CD1c-positive myeloid dendritic cell (primary cell): ENCODE results near the gene MLYCD.
A peak's percentile ranks its signal among the peaks of the same experiment; 100 is the strongest.

Experiments
- DNase-seq: peaks from one replicate; pipeline ENCODE4 v3.0.0-alpha.2; 2016; ENCODE audit errors: extremely low spot score

MLYCD gene

GRCh38 chr16:83898463-83899271 is at the start of gene MLYCD:
Gene MLYCD, plus strand, starts transcription at chr16:83899115. Its CDS starts 30 bp downstream, at chr16:83899145.
- peak; percentile 92 for DNase-seq

- DNase-seq = no peak
Observed at GRCh38 chr16:83849421-83849820, 49.5 kb upstream of the MLYCD start.

- DNase-seq = no peak
Observed at GRCh38 chr16:83850947-83851346, 48.0 kb upstream of the MLYCD start.

- no peak for DNase-seq
Observed at GRCh38 chr16:83851473-83851872, 47.4 kb upstream of the MLYCD start.

GRCh38 chr16:83852774-83853173 is 46.1 kb upstream of the MLYCD start:
- DNase-seq = no peak

GRCh38 chr16:83853834-83854233 is 45.1 kb upstream of the MLYCD start:
- DNase-seq = no peak

GRCh38 chr16:83854420-83854819 is 44.5 kb upstream of the MLYCD start:
- no peak for DNase-seq

GRCh38 chr16:83856792-83857191 is 42.1 kb upstream of the MLYCD start:
- no peak for DNase-seq

GRCh38 chr16:83859265-83859664 is 39.6 kb upstream of the MLYCD start:
- DNase-seq = no peak

- no peak for DNase-seq
Observed at GRCh38 chr16:83862661-83863060, 36.3 kb upstream of the MLYCD start.

GRCh38 chr16:83863682-83864081 is 35.2 kb upstream of the MLYCD start:
- DNase-seq = no peak

- DNase-seq = no peak
Observed at GRCh38 chr16:83870830-83871229, 28.1 kb upstream of the MLYCD start.

- DNase-seq = peak; percentile 62
Observed at GRCh38 chr16:83878838-83879237, 20.1 kb upstream of the MLYCD start.

- no peak for DNase-seq
Observed at GRCh38 chr16:83882163-83882885, 16.6 kb upstream of the MLYCD start.

- DNase-seq = no peak
Observed at GRCh38 chr16:83886199-83886971, 12.5 kb upstream of the MLYCD start.

GRCh38 chr16:83887080-83887479 is 11.8 kb upstream of the MLYCD start:
- DNase-seq = no peak

- DNase-seq = no peak
Observed at GRCh38 chr16:83887564-83887963, 11.4 kb upstream of the MLYCD start.

- DNase-seq = no peak
Observed at GRCh38 chr16:83888672-83889044, 10.3 kb upstream of the MLYCD start.

- DNase-seq = no peak
Observed at GRCh38 chr16:83890359-83890758, 8.6 kb upstream of the MLYCD start.

GRCh38 chr16:83891742-83892141 is 7.2 kb upstream of the MLYCD start:
- DNase-seq = no peak

GRCh38 chr16:83895243-83895642 is 3.7 kb upstream of the MLYCD start:
- no peak for DNase-seq

GRCh38 chr16:83895942-83896341 is 3.0 kb upstream of the MLYCD start:
- DNase-seq = no peak
